MCF 10A (cell line): ENCODE data around the gene STXBP1. TPM values are rescaled to one million over a fixed set of nuclear protein-coding genes. Genes with fewer than 3 reads are reported as not detected.

Source experiments
- BruUV-seq: library from RNA; stranded (reverse); fragments of 400-500 nt; replicated peaks from 2 replicates; lab custom pipeline; 2021; lab: Mats Ljungman, UMichigan
- CTCF ChIA-PET: fragments of 300-600 bp; sonication (Branson Sonifier 250); formaldehyde crosslinking; extraction: SDS; loops from one replicate; lab custom pipeline; 2021; ENCODE audit warnings: antibody characterized with exemption, inconsistent platforms; lab: Yijun Ruan, JAX
- POLR2A ChIA-PET: fragments of 300-600, 350-650 bp; sonication (Branson Sonifier 250); formaldehyde crosslinking; extraction: SDS; loops from one replicate; lab custom pipeline; 2020; ENCODE audit warnings: antibody characterized with exemption, inconsistent platforms; lab: Yijun Ruan, JAX
- DNase-seq: peaks from one replicate; pipeline ENCODE4 v3.0.0-alpha.2; 2018; ENCODE audit not compliant: unreplicated experiment
- H3K27ac Mint-ChIP-seq: one replicate; pipeline ENCODE4 v1.8.0; 2022; ENCODE audit warnings: mild to moderate bottlenecking, low read depth, mixed read lengths; ENCODE audit not compliant: unreplicated experiment
- H3K27me3 Mint-ChIP-seq: one replicate; pipeline ENCODE4 v1.8.0; 2022; ENCODE audit warnings: mixed read lengths; ENCODE audit not compliant: insufficient read depth, unreplicated experiment
- H3K36me3 Mint-ChIP-seq: one replicate; pipeline ENCODE4 v1.8.0; 2022; ENCODE audit warnings: mild to moderate bottlenecking, moderate library complexity, mixed read lengths; ENCODE audit not compliant: insufficient read depth, unreplicated experiment
- H3K4me1 Mint-ChIP-seq: one replicate; pipeline ENCODE4 v1.8.0; 2022; ENCODE audit warnings: mixed read lengths; ENCODE audit not compliant: insufficient read depth, unreplicated experiment
- H3K4me3 Mint-ChIP-seq: one replicate; pipeline ENCODE4 v1.8.0; 2022; ENCODE audit warnings: mild to moderate bottlenecking, moderate library complexity, mixed read lengths; ENCODE audit not compliant: unreplicated experiment
- H3K9me3 Mint-ChIP-seq: one replicate; pipeline ENCODE4 v1.8.0; 2022; ENCODE audit warnings: mixed read lengths; ENCODE audit not compliant: unreplicated experiment
- intact Hi-C: fragments of 100-400 bp; cut with micrococcal nuclease; formaldehyde crosslinking; loops from 2 replicates; pipeline ENCODE4 v1.14.1; 2022
- total RNA-seq: library from RNA; stranded (reverse); gene quantifications from 2 replicates; pipeline ENCODE4 v1.2.3, GENCODE V29; 2022
- TF ChIP-seq, protein P1 (sequence below): fragments of 200-600 bp; IDR thresholded peaks from one replicate; pipeline ENCODE4 v1.8.0; 2022; ENCODE audit warnings: antibody characterized with exemption, mild to moderate bottlenecking; ENCODE audit not compliant: unreplicated experiment

STXBP1 gene
- total RNA-seq, 1 experiment from 2014 or later: 20.0 TPM

DNA sequence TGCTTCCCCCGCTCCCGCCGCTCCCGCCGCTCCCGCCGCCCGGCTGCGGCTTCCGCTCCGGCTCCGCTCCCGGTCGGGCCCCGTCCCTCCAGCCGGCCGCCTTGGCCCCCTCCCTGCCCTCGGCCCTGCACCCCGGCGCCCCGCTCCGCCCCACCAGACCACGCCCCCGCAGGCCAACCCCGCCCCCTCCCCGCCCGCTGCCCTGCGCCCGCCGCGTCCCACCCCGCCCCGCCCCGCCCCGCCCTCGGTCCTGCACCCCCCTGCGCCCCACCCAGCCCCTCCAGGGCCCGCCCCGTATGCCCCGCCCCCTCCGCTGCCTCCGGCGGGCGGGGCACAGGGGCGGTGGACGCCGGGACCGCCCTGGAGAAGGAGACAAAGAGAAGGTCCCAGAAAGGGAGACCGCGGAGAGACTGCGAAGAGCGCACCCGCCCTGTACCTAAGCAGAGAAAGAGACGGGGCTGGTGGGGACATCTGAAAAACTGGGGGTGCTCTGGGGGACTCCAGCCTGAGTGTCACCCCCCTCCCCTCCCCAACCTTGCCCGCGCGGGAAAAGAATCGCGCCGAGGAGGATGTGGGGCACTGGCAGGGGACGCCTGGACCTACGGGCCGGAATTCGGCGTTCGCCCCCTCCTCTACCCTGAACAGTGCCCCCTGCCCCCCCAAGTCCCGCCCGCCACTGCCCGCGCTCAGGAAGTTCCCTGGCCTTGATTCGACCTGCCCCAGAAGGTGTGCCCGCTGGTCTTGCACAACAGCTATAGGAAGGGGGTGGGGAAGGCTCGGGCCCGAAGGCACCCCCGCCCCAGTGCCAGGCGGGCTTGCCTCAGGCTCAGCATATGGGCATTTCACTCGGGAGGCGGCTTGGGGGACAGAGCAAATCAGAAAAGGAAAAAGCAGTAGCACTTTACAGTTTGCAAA lies 42.8 kb upstream of the STXBP1 start:
- peaks cover 36% of the 10 kb centered on the region for H3K36me3 Mint-ChIP-seq
- H3K9me3 Mint-ChIP-seq: no peaks in the 10 kb centered on the region
- intact Hi-C loops: no loop called here
- TF ChIP-seq, protein P1, sequence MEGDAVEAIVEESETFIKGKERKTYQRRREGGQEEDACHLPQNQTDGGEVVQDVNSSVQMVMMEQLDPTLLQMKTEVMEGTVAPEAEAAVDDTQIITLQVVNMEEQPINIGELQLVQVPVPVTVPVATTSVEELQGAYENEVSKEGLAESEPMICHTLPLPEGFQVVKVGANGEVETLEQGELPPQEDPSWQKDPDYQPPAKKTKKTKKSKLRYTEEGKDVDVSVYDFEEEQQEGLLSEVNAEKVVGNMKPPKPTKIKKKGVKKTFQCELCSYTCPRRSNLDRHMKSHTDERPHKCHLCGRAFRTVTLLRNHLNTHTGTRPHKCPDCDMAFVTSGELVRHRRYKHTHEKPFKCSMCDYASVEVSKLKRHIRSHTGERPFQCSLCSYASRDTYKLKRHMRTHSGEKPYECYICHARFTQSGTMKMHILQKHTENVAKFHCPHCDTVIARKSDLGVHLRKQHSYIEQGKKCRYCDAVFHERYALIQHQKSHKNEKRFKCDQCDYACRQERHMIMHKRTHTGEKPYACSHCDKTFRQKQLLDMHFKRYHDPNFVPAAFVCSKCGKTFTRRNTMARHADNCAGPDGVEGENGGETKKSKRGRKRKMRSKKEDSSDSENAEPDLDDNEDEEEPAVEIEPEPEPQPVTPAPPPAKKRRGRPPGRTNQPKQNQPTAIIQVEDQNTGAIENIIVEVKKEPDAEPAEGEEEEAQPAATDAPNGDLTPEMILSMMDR: no peak
- TSS peak; percentile 57 for BruUV-seq
- ChIA-PET POLR2A (interaction anchor here (0.6 to 4.8 kb wide), 19 partner anchors 10 to 232 kb away, joined by 3 to 58 read pairs (median 4); partner anchors contain the start of genes SLC2A8, STXBP1 and TOR2A), CTCF (interaction anchor here (0.6 kb wide), 1 partner anchor 12 kb away, joined by 3 read pairs; no protein-coding TSS in a partner anchor)
- H3K27ac Mint-ChIP-seq: peak overlapping the region; percentile 55
- H3K4me3 Mint-ChIP-seq: peak overlapping the region; percentile 98
- DNase-seq: peak; percentile 86
- H3K27me3 Mint-ChIP-seq: no peaks in the 10 kb centered on the region
- H3K4me1 Mint-ChIP-seq: peaks cover 32% of the 10 kb centered on the region

DNA sequence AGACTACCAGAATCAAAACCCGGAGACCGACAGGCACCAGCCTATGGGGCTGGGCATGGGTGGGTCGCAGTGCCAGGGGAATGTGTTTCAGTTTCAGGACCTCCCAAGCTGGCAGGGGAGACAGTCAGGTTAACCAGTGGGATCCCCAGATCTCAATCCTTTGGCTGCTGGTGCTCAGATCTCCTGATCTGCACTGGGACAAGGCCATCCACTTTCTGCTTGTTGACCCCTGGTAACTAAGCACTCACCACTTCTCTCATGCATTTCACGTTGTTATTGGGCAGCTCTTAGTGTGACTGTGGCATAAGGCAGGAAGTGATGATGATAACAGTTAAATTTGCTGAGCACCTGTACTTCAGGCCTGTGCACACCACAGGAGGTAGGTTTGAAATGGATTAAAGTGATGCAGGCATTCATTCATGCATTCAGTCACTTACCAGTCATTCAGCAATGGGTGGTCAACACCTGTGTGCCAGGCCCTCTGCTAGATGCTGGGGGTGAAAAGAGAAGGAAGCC lies 42.1 kb upstream of the STXBP1 start:
- H3K36me3 Mint-ChIP-seq: peaks cover 29% of the 10 kb centered on the region
- H3K4me1 Mint-ChIP-seq: peaks cover 39% of the 10 kb centered on the region
- peak; percentile 55 for DNase-seq
- no peaks in the 10 kb centered on the region for H3K9me3 Mint-ChIP-seq
- H3K27ac Mint-ChIP-seq: peak overlapping the region; percentile 55
- TF ChIP-seq, protein P1: no peak
- ChIA-PET POLR2A (interaction anchor here (0.6 to 2.3 kb wide), 14 partner anchors 9 to 204 kb away, joined by 3 to 20 read pairs (median 4); partner anchors contain the start of genes SLC2A8 and TOR2A), CTCF (interaction anchor here (0.6 to 1.1 kb wide), 2 partner anchors 11 to 165 kb away, joined by 3 to 4 read pairs; partner anchors contain the start of gene TOR2A)
- intact Hi-C loops: no loop called here
- peak overlapping the region; percentile 98 for H3K4me3 Mint-ChIP-seq
- H3K27me3 Mint-ChIP-seq: no peaks in the 10 kb centered on the region
- BruUV-seq: no TSS peak

DNA sequence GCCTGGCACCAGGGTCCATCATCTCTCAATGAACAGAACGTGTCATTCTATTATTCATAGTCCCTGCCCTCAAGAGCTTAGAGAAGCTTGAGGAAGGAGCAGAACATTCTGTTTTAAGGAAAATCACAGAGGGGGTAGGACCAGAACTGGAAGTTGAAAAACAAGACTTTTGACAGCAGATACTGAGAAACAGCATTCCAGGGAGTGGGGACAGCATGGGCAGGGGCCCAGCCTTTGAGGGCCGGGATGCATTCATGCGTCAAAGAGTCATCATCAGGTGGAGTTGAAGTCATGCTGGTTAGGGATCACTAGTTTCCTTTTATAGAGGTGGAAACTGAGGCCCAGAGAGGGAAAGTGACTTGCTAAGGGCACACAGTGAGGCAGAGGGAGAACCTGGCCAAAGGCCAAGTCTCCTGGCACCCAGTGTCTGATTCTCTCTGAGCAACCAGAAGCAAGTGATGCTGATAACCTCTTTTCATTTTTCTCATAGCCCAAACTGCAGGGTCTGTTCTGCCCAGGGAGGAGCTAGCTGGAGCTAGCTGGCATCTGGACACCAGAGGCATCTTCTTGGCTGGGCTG lies 41.5 kb upstream of the STXBP1 start:
- TF ChIP-seq, protein P1: no peak
- Mint-ChIP-seq H3K36me3 (peaks cover 22% of the 10 kb centered on the region), H3K27ac (peak overlapping the region; percentile 55), H3K4me1 (peaks cover 41% of the 10 kb centered on the region), H3K9me3 (no peaks in the 10 kb centered on the region), H3K4me3 (peak overlapping the region; percentile 98), H3K27me3 (no peaks in the 10 kb centered on the region)
- no TSS peak for BruUV-seq
- CTCF ChIA-PET: interaction anchor here (1.1 kb wide), 1 partner anchor 164 kb away, joined by 4 read pairs; the partner anchor contains the start of gene TOR2A
- intact Hi-C loops: no loop called here
- peak; percentile 14 for DNase-seq
- POLR2A ChIA-PET: interaction anchor here (1.0 to 2.3 kb wide), 8 partner anchors 9 to 174 kb away, joined by 3 to 20 read pairs (median 6); partner anchors contain the start of gene SLC2A8
